ENCODE data around the gene P2RY11.

Gene P2RY11

DNA sequence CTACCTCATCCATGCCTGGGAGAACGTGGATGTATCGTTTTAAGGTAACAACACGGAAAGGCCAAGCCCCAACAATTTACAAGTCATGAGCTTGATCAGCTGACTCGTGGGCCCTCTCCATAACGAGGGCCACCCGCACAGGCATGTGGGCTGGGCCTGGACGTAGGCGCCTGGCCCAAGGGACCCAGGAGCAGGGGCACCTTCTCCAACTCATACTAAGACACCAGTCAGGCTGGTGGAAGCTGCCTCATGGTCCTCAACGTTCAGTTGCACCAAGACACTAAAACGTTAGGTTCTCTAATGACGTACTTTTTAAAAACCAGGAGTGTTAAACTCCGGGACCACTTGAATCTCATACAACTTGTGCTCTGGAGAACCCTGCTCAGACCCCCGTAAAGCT, 30.0 kb downstream of the P2RY11 start:
- TF ChIP-seq, protein P1, sequence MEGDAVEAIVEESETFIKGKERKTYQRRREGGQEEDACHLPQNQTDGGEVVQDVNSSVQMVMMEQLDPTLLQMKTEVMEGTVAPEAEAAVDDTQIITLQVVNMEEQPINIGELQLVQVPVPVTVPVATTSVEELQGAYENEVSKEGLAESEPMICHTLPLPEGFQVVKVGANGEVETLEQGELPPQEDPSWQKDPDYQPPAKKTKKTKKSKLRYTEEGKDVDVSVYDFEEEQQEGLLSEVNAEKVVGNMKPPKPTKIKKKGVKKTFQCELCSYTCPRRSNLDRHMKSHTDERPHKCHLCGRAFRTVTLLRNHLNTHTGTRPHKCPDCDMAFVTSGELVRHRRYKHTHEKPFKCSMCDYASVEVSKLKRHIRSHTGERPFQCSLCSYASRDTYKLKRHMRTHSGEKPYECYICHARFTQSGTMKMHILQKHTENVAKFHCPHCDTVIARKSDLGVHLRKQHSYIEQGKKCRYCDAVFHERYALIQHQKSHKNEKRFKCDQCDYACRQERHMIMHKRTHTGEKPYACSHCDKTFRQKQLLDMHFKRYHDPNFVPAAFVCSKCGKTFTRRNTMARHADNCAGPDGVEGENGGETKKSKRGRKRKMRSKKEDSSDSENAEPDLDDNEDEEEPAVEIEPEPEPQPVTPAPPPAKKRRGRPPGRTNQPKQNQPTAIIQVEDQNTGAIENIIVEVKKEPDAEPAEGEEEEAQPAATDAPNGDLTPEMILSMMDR (conservative IDR thresholded peaks at IDR 0.05; ENCODE audit: control insufficient read depth, insufficient read depth, low read depth, low read length) = no peak
- DNase-seq (ENCODE audit: low read depth) = no peak
- no peak overlapping the region for H3K4me3 ChIP-seq (ENCODE audit: control insufficient read depth, low read depth, low read length)

DNA sequence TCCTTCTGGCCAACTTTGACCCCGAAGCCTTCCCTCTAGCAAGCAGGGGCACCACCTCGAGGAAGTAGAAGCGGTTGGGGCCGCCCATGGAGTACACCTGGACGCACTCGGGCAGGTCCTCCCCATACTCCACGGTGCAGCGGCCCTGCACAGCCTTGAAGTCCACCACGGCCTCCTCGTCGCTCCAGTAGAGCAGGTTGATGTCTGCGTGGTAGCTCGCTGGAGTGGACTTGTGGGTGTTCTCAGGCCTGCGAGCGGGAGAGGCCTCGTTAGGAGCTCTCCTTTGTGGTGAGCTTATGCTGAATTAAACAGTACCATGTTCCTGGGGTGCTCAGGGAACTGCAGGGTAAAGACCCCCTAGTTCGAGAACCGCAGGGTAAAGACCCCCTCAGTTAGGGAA, 30.5 kb downstream of the P2RY11 start:
- TF ChIP-seq, protein P1 (conservative IDR thresholded peaks at IDR 0.05; ENCODE audit: control insufficient read depth, insufficient read depth, low read depth, low read length) = no peak
- no peak for DNase-seq (ENCODE audit: low read depth)
- no peak overlapping the region for H3K4me3 ChIP-seq (ENCODE audit: control insufficient read depth, low read depth, low read length)

DNA sequence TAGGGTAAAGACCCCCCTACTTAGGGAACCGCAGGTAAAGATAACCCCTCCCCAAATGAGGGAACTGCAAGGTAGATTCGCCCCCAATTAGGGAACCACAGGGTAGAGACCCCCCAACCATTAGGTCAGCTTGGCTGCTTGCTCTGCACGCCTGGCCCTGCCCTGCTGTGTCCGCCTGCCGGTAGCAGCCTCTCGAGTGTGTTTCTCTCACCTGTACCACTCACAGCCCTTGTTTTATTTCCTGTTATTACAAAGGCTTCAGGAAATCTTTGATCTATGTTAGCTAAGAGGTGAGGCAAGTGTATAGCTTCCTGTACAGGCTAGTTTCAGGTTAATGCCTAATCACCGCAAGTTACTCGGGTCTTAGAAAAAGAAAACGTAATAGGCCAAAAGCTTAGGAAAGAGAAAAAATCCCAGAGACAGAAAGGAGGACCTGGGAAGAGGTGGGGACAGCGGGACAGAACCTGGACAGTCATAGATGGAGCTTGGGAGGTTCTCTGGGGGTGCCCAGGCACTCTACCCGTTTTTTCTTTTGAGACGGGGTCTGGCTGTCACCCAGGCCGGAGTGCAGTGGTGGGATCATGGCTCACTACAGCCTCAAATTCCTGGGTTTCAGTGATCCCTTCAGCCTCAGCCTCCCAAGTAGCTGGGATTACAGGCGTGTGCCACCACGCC, 31.3 kb downstream of the P2RY11 start:
- TF ChIP-seq, protein P1 (conservative IDR thresholded peaks at IDR 0.05; ENCODE audit: control insufficient read depth, insufficient read depth, low read depth, low read length) = no peak
- no peak overlapping the region for H3K4me3 ChIP-seq (ENCODE audit: control insufficient read depth, low read depth, low read length)
- no peak for DNase-seq (ENCODE audit: low read depth)

DNA sequence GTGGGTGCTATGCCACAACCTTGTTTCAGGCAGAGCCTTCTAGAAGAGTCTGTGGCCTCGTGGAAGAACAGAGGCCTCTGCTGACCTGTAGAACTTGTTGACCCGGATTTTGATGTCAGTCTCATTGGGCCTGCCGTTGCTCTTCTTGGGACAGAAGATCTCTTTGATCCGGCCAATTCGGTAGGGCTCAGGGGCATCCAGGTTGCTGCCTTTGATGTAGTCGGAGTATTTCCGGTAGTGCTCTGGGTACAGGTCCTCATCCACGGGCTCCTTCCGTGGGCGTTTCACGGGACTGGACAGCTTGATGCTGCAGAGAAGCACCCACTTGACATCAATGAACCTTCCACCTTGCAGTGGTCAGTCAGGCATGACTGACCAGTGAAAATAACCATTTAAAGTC, 32.2 kb downstream of the P2RY11 start:
- DNase-seq (ENCODE audit: low read depth) = no peak
- no peak overlapping the region for H3K4me3 ChIP-seq (ENCODE audit: control insufficient read depth, low read depth, low read length)
- TF ChIP-seq, protein P1 (conservative IDR thresholded peaks at IDR 0.05; ENCODE audit: control insufficient read depth, insufficient read depth, low read depth, low read length) = no peak

DNA sequence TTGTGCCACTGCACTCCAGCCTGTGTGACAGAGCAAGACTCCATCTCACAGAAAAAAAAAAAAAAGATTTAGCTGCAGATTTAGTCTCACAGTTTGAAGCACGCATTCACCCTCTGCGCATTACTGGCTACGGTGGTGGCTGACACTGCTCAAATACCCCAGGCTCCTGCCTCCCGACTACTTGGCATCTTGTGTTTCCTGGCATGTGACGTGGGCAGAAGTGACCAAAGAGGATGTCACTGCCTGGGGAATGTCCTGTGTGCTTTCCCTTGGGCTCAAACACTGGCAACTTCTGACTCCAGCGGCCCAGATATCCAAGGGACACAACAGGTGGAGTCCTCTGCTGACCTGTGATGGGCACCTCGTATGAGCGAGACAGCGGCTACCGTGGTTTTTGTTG, 32.9 kb downstream of the P2RY11 start:
- H3K4me3 ChIP-seq (ENCODE audit: control insufficient read depth, low read depth, low read length) = no peak overlapping the region
- DNase-seq (ENCODE audit: low read depth) = no peak
- TF ChIP-seq, protein P1 (conservative IDR thresholded peaks at IDR 0.05; ENCODE audit: control insufficient read depth, insufficient read depth, low read depth, low read length) = no peak

DNA sequence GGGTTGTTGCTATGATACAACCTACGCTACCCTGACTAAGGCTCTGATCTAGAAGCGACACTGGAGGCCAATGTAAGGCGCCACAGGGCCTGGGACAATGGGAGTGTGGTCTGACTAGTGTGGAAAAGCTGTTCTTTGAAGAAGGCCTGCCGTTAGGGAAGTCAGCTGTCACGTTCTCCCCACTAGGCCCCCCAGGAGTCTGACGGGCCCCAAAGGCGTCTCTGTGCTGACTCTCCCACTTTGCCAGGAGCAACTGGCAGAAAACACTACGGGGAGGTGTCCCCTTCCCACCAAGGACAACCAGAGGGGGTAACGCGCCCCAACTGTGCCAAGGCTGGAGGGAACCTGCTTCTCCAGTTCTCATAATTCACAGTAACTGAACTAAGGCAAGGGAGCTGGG, 33.5 kb downstream of the P2RY11 start:
- TF ChIP-seq, protein P1 (conservative IDR thresholded peaks at IDR 0.05; ENCODE audit: control insufficient read depth, insufficient read depth, low read depth, low read length) = no peak
- no peak overlapping the region for H3K4me3 ChIP-seq (ENCODE audit: control insufficient read depth, low read depth, low read length)
- DNase-seq (ENCODE audit: low read depth) = no peak

DNA sequence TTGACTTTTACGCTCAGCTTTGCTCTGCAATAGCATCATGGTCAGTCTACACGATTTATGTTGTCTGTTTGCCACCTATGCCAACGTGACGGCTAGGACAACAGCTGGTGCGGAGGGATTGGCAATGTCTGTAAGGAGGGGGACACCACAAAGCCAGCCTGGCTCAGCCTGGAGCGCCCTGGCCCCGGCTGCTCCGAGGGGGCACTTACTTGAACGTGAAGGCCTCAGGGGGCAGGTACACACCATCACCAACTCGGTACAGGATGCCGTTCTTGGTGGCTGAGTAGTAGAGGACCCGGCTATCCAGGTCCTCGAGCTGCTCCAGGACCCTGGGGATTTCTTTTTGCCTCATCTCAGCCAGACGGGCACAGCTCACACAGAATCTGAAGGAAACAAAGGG, 34.6 kb downstream of the P2RY11 start:
- TF ChIP-seq, protein P1 (conservative IDR thresholded peaks at IDR 0.05; ENCODE audit: control insufficient read depth, insufficient read depth, low read depth, low read length) = no peak
- DNase-seq (ENCODE audit: low read depth) = no peak

More for the DNA sequence above, 34.6 kb downstream of the P2RY11 start:
- no peak overlapping the region for H3K4me3 ChIP-seq (ENCODE audit: control insufficient read depth, low read depth, low read length)
